ENCODE results near the gene NTNG2. TPM values are rescaled to one million over a fixed set of nuclear protein-coding genes. Genes with fewer than 3 reads are reported as not detected.

Gene NTNG2
- total RNA-seq, 1 donor from 2014 or later = 0.98 TPM

GRCh38 chr9:132199056-132199455 lies 37.2 kb downstream of the NTNG2 start:
- Histone ChIP-seq H3K36me3 (no peaks in the 10 kb centered on the region), H3K27ac (no peak overlapping the region), H3K4me3 (no peak overlapping the region), H3K9me3 (no peaks in the 10 kb centered on the region), H3K4me1 (no peaks in the 10 kb centered on the region), H3K27me3 (no peaks in the 10 kb centered on the region)
- no peak for TF ChIP-seq POLR2AphosphoS5 (IDR thresholded peaks at IDR 0.05; ENCODE audit: insufficient read depth in 1 of 2, low read depth in 1 of 2)
- TF ChIP-seq POLR2A (IDR thresholded peaks at IDR 0.05) = no peak
- TF ChIP-seq CTCF (IDR thresholded peaks at IDR 0.05) = no peak
- intact Hi-C loops (cut with DNase I) = no loop called here
- DNase-seq (ENCODE audit: extremely low spot score in 2 of 2) = no peak

GRCh38 chr9:132200706-132201105 lies 38.8 kb downstream of the NTNG2 start:
- no peaks in the 10 kb centered on the region for H3K9me3 ChIP-seq
- no peak for TF ChIP-seq POLR2AphosphoS5 (IDR thresholded peaks at IDR 0.05; ENCODE audit: insufficient read depth in 1 of 2, low read depth in 1 of 2)
- TF ChIP-seq POLR2A (IDR thresholded peaks at IDR 0.05) = no peak
- no peak for TF ChIP-seq CTCF (IDR thresholded peaks at IDR 0.05)
- no peaks in the 10 kb centered on the region for H3K27me3 ChIP-seq
- H3K4me1 ChIP-seq = no peaks in the 10 kb centered on the region
- no peak overlapping the region for H3K27ac ChIP-seq
- no peak for DNase-seq (ENCODE audit: extremely low spot score in 2 of 2)
- intact Hi-C loops (cut with DNase I) = no loop called here
- no peaks in the 10 kb centered on the region for H3K36me3 ChIP-seq
- no peak overlapping the region for H3K4me3 ChIP-seq

- TF ChIP-seq POLR2AphosphoS5 (IDR thresholded peaks at IDR 0.05; ENCODE audit: insufficient read depth in 1 of 2, low read depth in 1 of 2) = no peak
- no peak for TF ChIP-seq CTCF (IDR thresholded peaks at IDR 0.05)
- TF ChIP-seq POLR2A (IDR thresholded peaks at IDR 0.05) = no peak
- Histone ChIP-seq H3K27ac (no peak overlapping the region), H3K36me3 (no peaks in the 10 kb centered on the region), H3K4me1 (no peaks in the 10 kb centered on the region), H3K9me3 (no peaks in the 10 kb centered on the region), H3K27me3 (no peaks in the 10 kb centered on the region), H3K4me3 (no peak overlapping the region)
- no peak for DNase-seq (ENCODE audit: extremely low spot score in 2 of 2)
- intact Hi-C loops (cut with DNase I) = no loop called here
Observed at GRCh38 chr9:132201139-132201538, 39.3 kb downstream of the NTNG2 start.

- no peaks in the 10 kb centered on the region for H3K27me3 ChIP-seq
- TF ChIP-seq POLR2A (IDR thresholded peaks at IDR 0.05) = no peak
- no peaks in the 10 kb centered on the region for H3K4me1 ChIP-seq
- H3K4me3 ChIP-seq = no peak overlapping the region
- no peaks in the 10 kb centered on the region for H3K9me3 ChIP-seq
- H3K36me3 ChIP-seq = no peaks in the 10 kb centered on the region
- intact Hi-C loops (cut with DNase I) = no loop called here
- no peak overlapping the region for H3K27ac ChIP-seq
- no peak for DNase-seq (ENCODE audit: extremely low spot score in 2 of 2)
Observed at GRCh38 chr9:132201780-132202703, 40.2 kb downstream of the NTNG2 start.

GRCh38 chr9:132204883-132205282 lies 43.0 kb downstream of the NTNG2 start:
- Histone ChIP-seq H3K36me3 (no peaks in the 10 kb centered on the region), H3K9me3 (no peaks in the 10 kb centered on the region), H3K27me3 (no peaks in the 10 kb centered on the region), H3K4me3 (no peak overlapping the region), H3K4me1 (no peaks in the 10 kb centered on the region), H3K27ac (no peak overlapping the region)
- TF ChIP-seq CTCF (IDR thresholded peaks at IDR 0.05) (no peak), POLR2A (IDR thresholded peaks at IDR 0.05) (no peak), POLR2AphosphoS5 (IDR thresholded peaks at IDR 0.05; ENCODE audit: insufficient read depth in 1 of 2, low read depth in 1 of 2) (no peak)
- intact Hi-C loops (cut with DNase I) = no loop called here
- no peak for DNase-seq (ENCODE audit: extremely low spot score in 2 of 2)

All from vagina (tissue), 2 donors.